Stimulated activated CD4-positive, alpha-beta T cell treated with anti-CD3 and anti-CD28 coated beads, TNF-alpha, amount 100 ng/mL, for 4 hours (primary cell): Measurements from ENCODE around the gene SEC61A1.

ENCODE experiments used
- DNase-seq, 3 experiments: peaks; one replicate each; pipeline ENCODE4 v3.0.0-alpha.2; 2020; ENCODE audit warnings: low read depth in 3 of 3

Gene SEC61A1

GRCh38 chr3:128113817-128114794 is 61.9 kb downstream of the SEC61A1 start:
- no peak for DNase-seq
